Fibroblast of skin of back (primary cell): ENCODE measurements around the gene SLC7A5. TPM values are rescaled to one million over a fixed set of nuclear protein-coding genes. Genes with fewer than 3 reads are reported as not detected.
"Not testable (repeated sequence)": the region's sequence is repeated elsewhere in the genome, so short reads cannot be mapped to it uniquely, and the experiment has no call there.

Experiments used
- DNase-seq: peaks from one replicate; pipeline ENCODE4 v3.0.0-alpha.2; 2013
- polyA plus RNA-seq, 2 experiments: library from polyadenylated mRNA; unstranded; fragments of 120-200 nt; gene quantifications; one replicate each; pipeline ENCODE4 v1.2.1, GENCODE V29; 2013; ENCODE audit not compliant: insufficient read length in 2 of 2

SLC7A5 gene
- 380 TPM for polyA plus RNA-seq (2013, experiment 1 of 2; ENCODE audit: insufficient read length)
- polyA plus RNA-seq (2013, experiment 2 of 2; ENCODE audit: insufficient read length), result 125 TPM

DNA sequence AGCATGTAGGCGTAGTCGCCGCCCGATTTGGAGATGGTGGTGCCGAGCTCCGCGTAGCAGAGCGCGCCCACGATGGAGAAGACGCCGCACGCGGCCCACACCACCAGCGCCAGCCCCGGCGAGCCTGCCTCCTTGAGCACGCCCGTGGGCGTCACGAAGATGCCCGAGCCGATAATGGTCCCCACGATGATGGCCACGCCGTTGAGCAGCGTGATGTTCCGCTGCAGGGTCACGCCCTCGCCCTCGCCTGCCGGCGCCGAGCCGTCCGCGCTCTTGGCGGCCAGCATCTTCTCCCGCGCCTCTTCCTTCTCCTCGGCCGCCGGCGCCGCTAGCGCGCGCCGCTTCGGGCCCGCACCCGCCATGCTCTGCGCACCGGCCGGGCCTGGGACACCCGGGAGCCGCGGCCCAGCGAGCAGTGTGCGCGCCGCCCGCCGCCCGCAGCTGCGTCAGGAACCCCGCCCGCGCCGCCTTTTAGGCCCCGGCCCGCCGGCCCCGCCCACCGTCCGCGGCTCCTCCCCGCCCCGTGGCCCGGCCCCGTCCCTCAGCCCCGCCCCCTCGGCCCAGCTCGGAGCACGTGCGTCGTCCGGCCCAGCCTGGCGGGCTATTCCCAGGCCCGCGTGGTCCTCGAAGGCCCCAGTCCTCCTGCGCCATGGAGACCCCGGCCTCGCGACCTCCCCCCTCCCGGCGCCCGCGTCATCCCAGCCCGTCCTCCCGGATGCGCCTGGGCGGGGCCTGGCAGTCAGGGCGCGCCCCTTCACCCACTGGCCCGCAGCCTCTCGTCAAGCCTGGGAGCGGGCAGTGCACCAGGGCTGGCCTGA lies at the start of gene SLC7A5:
Gene SLC7A5, minus strand, starts transcription at position 447 of the 818 bp plus-strand sequence. Its CDS starts 85 bp downstream, at position 362.
- peak; percentile 85 for DNase-seq

DNA sequence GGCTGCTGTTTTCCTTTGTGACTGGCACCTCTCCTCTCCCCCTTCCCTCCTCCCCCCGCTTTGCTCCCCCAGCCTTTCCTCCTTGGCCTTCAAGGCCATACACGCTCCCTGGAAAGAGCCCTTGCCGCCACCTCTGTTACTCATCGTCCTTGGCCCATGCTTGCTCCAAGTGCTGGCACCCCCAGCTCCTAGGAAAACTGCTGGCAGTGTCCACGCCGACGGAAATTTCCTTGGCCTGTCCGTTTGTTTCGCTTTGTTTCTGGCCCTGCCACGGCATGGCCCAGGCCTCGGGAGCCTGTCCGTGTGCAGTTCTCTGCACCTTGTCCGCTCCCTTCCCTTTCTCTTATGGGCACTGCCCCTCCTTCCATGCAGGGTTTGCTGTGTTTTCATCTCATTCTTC lies 49.0 kb upstream of the SLC7A5 start:
- no peak for DNase-seq

DNA sequence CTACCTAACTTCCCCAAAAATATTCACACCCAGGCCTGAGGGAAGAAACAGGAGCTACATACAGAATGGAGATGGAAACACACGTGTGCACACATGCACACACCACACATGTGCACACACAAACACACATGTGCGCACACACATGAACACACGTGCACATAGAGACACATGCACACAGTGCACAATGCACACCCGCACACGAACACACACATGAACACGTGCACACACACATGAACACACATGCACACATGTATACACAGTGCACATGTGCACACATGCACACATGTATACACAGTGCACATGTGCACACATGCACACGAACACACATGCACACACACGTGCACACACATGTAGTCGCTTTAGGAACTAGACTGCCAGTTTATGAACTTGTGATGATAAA lies 48.2 kb upstream of the SLC7A5 start:
- no peak for DNase-seq

DNA sequence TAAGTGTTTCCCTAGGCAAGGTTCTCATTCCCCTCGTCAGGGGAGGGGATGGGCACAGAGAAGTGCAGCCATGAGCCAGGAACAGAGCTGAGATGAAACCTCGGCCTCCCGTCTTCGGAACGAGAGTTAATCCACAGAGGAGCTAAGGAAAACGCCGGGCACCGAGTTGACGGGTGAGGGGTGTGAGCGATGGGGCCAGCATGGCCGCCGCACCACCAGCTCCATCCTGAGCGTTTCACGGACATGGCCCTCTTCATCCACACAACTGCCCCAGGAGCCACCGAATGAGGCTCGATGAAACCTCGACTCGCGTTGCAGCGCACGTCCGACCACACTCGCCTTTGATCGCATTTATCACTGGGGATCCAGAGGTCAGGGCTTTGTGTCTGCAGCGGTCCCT lies 45.5 kb upstream of the SLC7A5 start:
- no peak for DNase-seq

DNA sequence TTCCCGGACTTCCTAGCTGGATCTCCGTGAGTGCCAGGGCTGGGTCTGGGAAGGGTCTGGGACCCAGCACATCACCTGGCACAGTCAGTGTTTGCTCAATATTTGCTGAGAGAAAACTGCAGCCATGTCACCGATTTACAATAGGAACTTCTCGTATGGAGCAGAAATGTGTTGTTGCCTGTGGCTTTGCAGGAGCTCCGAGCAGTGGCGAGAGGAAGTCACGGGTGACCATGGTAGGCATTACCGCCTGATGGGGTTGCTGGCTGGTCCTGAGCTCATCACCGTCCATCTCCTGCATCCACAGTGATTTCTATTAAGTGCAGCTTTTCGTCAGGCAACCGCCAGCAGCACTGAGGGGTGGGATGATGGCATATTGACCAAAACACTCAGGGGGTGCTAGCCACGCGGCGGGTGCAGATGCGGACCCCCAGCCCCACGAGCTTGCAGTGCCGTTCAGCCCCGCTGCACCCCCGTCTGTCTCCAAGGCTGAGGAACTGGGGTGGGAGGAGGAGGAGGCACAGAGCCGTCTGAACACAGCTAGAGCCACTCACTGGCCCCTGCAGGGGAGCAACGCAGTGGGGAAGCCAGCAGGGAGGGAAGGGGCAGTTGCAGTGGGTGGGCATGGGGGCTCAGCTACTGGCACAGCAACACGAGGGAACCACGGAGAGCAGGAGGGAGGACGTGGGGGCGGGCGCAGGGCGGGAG lies 44.9 kb upstream of the SLC7A5 start:
- not testable (repeated sequence) for DNase-seq

DNA sequence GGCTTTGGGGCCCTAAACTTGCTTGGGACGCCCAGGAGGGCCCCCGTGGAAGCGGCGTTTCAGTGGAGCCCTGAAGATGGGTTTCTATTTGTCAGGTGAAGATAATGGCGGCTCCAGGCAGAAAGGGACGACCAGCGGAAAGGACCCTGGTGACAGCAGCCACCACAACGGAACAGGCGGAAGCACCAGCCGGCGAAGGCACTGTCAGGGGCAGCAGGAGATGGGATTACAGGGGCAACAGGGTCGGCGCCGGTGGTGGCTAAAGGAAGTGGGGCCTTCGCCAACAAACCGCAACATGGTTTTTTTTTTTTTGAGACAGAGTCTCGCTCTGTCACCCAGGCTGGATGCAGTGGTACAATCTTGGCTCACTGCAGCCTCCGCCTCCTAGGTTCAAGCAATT lies 43.4 kb upstream of the SLC7A5 start:
- not testable (repeated sequence) for DNase-seq

DNA sequence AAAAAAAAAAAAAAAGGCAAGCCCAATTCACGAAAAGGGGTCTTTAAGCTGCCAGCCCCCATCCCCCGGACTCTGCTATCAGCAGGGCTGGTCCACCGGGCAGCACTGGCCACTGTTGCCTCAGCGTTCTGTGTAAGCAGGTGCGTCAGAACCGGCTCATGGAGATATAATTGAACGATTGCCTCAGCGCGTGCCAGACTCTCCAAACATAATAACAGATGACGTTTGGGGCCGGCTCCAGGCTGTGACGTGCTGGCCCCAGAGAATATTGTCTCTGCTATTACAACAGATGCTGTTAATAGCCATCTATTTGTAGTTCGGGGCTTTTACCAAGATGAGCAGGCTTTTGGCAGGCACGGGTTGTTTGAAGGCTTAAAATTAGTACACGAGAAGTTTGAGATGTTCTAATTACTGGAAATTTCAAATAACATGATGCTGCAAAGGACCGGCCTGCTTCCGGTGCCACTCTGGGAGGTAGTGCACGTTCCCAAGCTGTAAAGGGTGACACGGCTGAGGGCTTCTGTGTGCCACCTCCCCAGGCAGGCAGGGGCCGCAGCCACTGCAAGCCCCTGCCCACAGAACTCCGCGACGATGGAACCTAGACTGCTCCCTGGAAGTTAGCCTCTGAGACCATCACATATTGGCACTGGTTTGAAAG lies 41.9 kb upstream of the SLC7A5 start:
- peak; percentile 57 for DNase-seq

DNA sequence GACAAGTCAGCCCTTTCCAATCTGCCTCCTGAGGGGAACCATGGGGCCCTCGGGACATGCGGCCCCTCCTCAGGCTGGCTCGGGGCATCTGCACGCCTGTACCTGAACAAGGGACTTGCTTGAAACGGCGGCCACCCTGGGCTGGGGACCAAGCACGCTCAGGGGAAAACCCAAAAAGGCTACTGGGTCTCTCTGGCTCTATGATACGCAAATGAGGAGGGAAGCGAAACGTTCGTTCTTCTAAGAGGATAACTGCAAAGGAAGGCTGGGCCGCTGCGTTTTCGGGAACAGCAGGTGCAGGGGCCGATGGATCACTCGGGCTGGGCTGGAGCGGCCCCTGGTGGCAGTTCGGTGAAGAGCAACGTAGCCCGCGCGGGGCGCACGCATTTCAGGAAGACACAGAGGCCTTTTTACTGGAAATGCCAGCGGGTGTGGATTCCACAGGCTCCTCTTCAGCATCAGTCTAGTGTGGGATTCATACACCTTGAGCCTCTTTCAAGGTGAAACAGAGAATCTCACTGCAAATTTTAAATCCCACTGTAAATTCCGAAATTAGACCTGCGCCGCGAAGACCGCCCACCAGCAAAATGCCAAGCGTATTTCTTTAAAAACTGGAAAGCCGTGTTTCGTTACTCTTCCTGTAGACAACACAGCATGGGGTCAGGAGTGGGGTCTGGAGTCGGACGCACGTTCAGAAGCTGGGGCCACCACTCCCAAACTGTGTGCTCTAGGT lies 40.1 kb upstream of the SLC7A5 start:
- DNase-seq, result peak; percentile 57

DNA sequence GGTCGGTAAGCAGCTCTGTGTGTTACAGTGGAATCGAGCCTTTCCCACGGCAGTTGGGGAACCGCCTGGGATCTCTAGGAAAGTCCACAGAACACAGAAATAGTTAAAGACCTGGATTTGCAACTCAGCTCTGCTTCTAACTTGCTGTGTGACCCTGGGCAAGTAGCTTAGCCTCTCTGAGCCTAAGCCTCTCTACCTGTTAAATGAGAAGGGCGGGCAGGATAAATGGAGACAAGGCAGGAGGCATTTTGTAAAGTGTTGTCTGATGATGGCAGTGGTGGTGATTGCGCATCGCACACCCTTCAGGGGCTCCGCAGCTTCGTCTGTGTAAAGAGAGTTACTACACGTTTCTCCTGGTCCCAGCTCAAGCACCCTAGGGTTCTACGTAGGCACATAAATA lies 38.8 kb upstream of the SLC7A5 start:
- DNase-seq, result not testable (repeated sequence)

DNA sequence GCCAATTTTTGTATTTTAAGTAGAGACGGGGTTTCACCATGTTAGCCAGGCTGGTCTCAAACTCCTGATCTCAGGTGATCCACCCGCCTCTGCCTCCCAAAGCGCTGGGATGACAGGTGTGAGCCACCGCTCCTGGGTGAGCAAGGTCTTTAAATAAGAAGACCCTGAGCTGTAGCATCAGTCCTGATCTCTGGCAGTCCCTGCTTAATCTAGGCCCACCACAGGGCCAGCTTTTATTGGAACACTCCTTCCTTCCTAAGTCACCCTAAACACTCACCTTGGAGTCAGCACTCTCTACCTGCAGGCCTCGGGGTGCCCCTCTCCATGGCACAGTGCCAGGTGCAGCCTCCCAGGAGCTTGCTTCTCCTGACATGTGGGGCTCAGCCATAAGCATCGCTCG lies 36.2 kb upstream of the SLC7A5 start:
- not testable (repeated sequence) for DNase-seq

DNA sequence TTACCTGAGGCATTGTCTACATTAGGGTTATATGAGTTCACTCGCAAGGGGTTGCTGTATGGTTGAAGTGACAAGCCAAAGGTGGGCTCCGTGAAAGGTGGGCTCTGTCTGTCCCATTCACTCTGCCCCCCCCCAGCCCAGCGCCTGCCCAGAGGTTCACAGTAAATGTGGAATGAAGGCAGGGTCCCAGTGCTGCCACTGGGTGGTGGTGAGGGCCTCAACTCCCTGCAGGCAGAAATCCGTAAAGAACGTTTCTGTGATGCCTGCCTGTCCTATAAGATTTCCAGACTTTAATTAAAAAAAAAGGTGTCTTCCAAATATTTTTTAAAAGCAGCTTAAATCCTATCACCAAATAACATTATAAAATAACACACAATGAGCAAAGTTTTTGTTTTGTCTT lies 35.7 kb upstream of the SLC7A5 start:
- not testable (repeated sequence) for DNase-seq

DNA sequence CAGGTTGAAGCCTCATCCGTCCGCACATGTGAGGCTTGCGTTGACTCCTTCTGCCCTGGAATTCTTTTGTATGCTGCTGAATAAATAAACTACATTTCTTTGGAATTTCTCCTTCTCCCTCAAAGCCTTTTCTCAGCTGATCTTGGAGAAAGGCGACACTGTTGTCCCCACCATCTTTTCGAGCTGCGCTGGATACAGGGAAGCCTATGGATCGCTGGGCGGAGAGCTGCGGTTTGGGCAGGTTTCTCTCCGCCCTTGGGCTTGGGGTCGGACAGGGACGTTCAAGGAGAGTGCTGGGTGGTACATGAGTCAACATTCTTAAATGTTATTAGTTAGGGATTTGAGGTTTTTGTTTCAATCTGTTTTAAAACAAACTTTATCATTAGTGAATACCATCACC lies 31.2 kb upstream of the SLC7A5 start:
- DNase-seq, result not testable (repeated sequence)

DNA sequence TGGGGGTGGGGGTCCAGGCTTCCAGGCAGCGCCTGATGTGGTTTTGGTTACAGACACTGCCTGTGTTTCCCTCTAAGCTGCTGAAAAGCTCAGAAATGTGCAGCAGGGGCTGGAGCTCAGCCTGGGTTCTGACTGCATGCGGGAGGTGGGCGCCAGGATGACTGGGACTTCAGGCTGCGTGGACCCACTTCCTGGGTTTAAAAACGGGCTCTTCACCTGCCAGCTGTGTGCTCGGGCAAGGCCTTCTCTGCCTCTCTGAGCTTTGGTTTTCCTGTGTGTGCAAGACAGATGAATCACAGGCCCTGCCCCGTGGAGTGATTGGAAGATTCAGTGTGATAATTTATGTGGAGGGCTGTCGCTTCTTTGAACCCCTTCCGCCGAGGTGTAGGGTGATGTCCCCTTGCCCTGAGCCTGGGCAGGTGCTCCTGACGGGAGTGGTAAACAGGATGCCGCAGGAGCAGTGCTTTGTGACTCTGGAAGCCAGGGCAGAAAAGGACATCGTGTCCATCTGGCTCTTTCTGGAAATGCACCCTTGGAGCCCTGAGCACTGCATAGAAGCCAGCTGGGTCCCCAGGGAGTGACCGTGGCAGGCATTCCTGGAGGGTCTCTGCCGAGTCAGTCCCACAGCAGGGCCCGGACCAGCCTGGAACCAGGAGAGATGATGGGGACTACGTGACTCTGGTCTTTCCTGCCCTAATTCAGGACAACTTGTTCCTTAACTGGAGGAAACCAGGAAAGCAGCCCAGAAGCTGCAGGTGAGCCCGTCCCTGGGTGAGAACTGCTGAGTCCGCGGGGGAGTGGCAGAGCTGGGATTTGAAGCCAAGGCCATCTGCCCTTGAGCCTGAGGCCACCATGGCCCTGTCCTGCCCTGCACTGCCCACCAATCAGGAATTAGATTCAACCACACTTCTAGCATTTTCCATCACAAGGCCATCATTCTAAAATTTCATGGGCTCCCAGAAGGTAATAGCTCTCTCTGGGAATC lies 28.5 kb upstream of the SLC7A5 start:
- no peak for DNase-seq

DNA sequence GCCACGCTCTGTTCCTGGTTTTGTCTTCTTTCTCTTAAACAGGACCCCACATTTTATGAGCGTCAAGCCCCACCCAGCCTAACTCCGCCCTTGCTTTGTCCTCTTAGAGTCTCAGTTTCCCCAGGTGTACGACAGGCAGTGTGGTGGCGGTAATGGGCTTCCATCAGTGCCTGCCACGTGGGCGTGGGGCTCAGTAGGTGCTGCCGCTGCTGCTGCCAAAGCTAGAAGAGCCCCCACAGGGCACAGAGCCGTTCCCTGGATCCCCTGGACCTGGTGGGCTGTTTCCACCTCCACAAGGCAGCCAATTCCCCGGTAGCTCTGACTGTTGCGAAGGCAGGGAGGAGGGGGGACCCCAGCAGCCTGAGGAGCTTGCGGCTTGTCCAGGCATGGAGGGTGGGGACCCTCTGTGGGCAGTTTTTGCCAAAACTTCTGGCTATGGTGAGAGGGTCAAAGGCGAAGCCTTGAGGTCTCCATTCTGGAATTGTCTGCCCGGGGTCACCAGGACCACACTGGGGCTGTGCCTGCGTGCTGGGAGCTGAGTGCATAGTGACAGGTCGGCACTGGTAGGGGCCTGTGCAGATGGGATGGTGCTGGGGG lies 27.7 kb upstream of the SLC7A5 start:
- not testable (repeated sequence) for DNase-seq

DNA sequence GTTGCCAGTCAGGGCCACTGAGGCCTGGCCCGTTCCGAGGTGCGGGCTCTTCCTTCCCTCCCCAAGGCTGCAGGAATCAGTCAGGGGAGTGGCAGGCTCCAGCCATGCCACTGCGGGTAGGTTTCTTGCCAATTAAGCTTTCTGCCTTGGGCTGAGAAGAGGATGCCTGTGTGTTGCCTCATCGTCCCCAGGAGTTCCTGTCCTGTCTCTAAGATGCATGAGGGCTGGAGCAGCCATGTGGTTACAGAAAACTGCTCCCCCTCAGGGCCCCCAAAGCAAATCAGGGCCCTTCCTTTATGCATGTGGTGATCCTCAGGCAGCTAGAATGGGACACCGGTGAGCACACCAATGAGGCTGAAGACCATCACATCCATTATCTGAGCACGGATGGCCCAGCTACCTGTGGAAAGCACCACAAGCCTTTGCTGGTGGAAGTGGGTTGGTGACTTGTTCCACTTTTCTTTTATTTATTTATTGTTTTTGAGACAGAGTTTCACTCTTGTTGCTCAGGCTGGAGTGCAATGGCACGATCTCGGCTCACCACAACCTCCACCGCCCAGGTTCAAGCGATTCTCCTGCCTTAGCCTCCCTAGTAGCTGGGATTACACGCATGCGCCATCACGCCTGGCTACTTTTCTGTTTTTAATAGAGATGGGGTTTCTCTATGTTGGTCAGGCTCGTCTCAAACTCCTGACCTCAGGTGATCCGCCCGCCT lies 27.0 kb upstream of the SLC7A5 start:
- peak; percentile 56 for DNase-seq

DNA sequence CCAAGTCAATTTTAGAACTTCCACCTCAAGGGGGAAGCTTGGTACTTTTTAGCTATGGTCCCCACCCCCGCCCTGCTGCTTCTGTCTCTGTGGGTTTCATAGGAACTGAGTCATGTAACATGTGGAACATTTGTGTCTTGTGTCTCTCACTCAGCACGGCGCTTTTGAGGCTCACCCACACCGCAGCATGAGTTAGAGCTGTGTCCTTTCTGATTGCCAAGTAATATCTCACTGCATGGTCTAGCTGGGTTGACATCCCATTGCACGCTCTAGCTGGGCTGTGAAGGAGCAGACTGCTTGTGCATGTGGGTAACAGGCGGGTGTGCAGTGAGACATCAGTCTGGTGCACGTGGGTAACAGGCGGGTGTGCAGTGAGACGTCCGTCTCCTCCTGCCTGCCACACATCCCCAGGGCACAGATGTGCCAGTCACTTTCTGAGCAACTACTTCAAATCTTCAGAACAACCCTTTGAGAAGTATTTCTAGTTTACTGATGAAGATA lies 26.4 kb upstream of the SLC7A5 start:
- DNase-seq, result peak; percentile 78

DNA sequence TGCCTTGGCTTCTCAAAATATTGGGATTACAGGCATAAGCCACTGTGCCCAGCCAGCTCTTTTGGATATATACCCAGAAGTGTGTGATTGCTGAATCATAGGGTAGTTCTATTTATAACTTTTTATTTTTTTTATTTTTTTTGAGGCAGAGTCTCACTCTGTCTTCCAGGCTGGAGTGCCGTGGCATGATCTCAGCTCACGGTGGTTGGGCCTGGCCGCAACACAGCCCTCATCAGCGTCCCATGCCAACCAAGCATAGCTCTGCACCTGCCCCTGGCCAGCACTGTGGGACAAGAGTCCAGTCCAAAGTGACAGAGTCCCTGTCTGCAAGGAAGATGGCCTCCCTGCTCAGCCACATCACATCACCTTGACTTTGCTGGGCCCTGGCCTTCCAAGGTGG lies 24.7 kb upstream of the SLC7A5 start:
- peak; percentile 50 for DNase-seq

DNA sequence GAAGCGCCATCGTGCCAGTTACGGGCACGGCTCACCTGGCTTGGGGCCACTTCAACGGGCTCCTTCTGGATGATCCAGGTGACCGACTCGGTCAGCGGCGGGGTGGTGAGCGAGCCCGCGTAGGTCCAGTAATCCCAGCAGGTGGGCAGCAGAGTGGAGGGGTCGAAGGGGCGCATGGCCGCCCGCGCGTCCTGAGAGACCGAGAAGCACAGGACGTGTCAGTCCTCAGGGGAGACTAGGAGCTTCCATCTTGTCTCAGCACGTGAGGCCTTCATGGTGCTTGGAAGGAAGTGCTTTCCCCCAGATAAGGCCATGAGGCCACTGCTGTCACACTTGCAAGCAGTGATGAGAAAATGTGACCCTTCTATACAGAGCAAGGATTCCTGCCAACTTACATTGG lies 22.5 kb upstream of the SLC7A5 start:
- DNase-seq, result no peak

DNA sequence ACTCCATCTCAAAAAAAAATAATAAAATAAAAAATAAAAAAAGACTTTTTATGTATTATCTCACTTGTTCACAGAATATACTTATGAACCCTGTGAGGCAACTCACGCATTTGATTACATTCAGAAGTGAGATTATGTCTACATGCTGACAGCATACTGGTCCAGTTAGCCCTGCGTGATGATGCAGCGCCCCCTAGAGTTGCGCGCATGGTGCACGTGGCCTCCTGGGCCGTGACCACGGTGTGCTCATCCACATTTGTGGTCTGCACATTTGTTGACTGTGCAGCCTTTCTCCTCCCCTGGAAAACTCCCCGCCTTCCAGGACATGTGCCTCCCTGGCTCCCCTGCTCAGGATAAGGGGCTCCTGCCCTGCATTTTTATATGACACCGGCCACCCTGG lies 20.5 kb upstream of the SLC7A5 start:
- not testable (repeated sequence) for DNase-seq

DNA sequence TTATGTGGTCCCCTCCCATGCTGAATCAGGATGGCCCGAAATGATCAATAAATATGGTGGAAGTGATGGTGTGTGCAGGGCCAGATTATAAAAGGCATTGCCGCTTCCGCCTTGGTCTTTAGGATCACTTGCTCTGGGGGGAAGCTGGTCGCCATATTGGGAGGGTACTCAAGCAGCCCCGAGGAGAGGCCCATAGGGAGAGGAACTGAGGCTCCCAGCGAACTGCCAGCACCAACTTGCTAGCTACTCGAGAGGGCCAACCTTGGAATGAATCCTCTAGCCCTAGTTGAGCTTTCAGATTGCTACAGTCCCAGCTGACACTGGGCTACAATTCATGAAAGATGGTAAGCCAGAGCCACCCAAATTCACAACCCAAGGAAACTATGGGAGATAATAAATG lies 19.0 kb upstream of the SLC7A5 start:
- DNase-seq, result not testable (repeated sequence)
